GM19324 (cell line): ENCODE results near the gene RPS8.
A peak's percentile ranks its signal among the peaks of the same experiment; 100 is the strongest.
"Not testable (repeated sequence)": the region's sequence is repeated elsewhere in the genome, so short reads cannot be mapped to it uniquely, and the experiment has no call there.

Experiments used
- ATAC-seq: cut with Tn5 transposase; IDR thresholded peaks from one replicate; pipeline ENCODE4 v1.9.1; 2021; ENCODE audit warnings: mild to moderate bottlenecking, moderate library complexity; ENCODE audit not compliant: unreplicated experiment, low FRiP score

The RPS8 gene

DNA sequence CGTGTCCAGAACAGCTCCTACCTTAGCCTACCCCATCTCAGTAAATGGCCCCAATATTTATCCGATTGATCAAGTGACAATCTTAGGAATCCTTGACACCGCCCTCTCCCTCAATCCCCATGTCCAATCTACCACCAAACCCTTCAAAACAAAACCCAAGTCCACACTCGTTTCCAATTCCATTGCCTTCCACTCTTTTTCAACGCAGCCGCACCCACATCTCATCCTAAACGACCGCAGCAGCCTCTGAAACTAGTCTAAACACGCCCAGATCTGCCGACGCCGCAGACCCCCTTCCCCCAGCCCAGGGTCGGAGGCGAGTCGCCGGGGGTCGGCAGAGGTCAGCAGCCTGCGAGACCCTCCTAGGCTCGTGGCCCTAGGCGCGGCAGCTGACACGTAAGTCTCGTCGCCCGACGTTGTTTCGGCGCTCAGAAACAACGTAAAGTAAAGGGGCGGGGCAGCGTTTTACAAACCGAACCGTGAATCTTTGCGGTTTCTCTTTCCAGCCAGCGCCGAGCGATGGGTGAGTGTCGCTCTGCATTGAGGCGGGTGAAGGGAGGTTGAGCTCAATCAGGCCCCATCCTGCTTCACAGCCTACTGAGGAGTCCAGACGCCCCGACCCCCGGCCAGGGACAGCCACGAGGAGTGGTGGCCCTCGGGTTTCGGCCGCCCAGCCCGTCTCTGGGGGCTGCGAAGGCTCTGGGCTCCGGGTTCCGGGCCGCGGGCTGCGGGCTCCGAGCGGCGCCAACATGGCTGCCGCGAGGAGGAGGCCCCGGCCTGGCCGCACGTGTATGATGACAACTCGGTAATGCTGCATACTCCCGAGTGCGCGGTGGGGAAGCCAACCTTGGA lies at the start of gene RPS8:
TSS of gene RPS8 (plus strand) at position 463 of the 852 bp plus-strand sequence. CDS start at position 520, 57 bp downstream.
- ATAC-seq: peak; percentile 79

- peak; percentile 65 for ATAC-seq
Measured at GRCh38 chr1:44730741-44731512, 44.4 kb upstream of the RPS8 start, which contains the start of gene RNU5D-1. Gene RNU5D-1, minus strand, starts transcription at chr1:44731170.

DNA sequence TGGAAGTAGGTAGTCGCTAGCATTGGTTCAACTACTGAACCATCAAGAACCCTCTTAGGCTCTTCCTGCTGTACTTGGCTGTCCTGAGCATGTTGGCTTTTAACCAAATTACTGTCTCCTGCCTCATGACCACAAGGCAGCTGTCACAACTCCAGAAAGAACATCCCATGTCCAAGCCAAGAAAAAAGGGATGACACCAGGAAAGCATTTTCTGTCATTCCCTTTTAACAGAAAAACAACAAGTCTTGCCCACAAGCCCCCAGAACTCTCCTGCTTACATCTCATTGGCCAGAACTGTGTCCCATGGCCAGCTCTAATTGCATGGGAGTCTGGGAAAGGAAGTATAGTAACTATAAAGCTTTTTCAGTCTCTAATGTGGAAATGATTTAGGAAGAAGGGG lies 42.0 kb upstream of the RPS8 start:
- ATAC-seq: no peak

GRCh38 chr1:44733784-44734183 lies 41.6 kb upstream of the RPS8 start:
- no peak for ATAC-seq

- ATAC-seq: no peak
Measured at GRCh38 chr1:44735992-44736391, 39.3 kb upstream of the RPS8 start.

DNA sequence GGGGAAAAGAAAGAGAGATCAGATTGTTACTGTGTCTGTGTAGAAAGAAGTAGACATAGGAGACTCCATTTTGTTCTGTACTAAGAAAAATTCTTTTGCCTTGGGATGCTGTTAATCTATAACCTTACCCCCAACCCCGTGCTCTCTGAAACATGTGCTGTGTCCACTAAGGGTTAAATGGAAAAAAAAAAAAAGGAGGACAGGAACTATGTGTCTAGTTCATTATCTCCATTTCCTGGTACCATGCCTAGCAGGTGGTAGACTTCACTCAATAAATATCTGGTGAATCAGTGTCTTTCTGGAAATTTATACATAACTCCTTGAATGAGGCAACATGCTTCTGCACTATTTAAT lies 36.4 kb upstream of the RPS8 start:
- ATAC-seq: not testable (repeated sequence)

- ATAC-seq: peak; percentile 99
Measured at GRCh38 chr1:44739307-44740178, 35.8 kb upstream of the RPS8 start, which contains the start of gene KIF2C. Gene KIF2C, plus strand, starts transcription at chr1:44739837. Its CDS starts 96 bp downstream, at chr1:44739933.

DNA sequence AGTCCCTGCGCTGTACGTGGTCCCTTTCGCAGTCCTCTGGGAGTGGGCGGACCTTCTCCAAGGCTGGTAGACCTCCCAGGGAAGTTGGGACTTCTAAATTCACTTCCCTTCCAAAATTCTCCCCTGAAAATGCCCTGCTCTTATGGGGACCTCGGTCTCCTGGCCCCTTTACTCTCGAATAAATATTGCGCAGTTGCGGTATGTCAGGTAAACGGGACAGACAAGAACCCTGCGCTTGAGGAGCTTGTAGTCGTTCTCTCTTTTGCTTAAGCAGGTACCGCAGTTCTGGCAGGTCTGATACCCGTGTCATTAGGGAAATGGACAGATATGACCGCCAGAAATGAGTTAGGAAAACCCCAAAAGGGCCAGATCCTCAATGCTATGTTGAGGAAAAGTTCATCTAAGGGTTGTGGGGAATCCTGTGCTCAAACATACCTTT lies 35.1 kb upstream of the RPS8 start:
- no peak for ATAC-seq

- ATAC-seq: no peak
Measured at GRCh38 chr1:44743211-44743610, 32.1 kb upstream of the RPS8 start.

- no peak for ATAC-seq
Measured at GRCh38 chr1:44747878-44748277, 27.5 kb upstream of the RPS8 start.

- ATAC-seq: peak; percentile 57
Measured at GRCh38 chr1:44757420-44757819, 17.9 kb upstream of the RPS8 start.

DNA sequence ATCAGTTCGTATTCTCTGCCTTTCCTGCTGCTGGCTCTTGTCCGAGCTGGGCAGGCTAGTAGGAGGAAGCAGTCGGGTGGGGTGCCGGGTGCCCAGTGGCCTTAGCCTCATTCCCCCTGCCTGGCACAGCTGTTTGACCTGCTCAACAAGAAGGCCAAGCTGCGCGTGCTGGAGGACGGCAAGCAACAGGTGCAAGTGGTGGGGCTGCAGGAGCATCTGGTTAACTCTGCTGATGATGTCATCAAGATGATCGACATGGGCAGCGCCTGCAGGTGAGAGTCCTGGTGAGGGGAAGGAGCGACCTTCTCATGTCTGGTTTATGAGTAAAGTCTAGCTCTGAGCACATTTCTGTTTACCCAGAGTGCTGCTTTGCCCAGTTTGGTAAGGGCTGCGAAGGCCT lies 16.3 kb upstream of the RPS8 start:
- ATAC-seq: no peak

DNA sequence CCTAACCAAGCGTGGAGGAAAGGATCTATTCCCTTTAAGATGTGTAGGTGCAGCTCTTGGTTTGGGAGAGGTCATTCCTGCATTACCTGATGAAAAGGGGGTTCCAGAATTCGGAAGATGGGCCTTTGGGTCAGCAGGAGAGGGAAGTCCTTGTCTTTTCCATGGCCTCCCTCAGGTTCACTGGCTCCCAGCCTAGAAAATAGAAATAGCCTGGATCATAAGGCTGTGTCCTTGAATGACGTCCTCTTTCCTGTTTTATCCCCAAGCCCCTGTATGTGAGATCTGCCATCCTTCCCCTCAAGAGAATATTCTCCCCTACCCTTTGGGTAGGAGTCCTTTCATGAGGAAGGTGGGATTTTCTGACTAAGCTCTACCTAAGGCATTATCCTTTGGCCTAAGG lies 14.5 kb upstream of the RPS8 start:
- ATAC-seq: no peak

GRCh38 chr1:44766421-44766820 lies 8.9 kb upstream of the RPS8 start:
- ATAC-seq: not testable (repeated sequence)

GRCh38 chr1:44775930-44776729 lies 790 bp downstream of the RPS8 start:
- peak; percentile 18 for ATAC-seq

GRCh38 chr1:44776730-44777068 lies 1.4 kb downstream of the RPS8 start:
- ATAC-seq: no peak

- no peak for ATAC-seq
Measured at GRCh38 chr1:44777547-44777946, 2.2 kb downstream of the RPS8 start.

- no peak for ATAC-seq
Measured at GRCh38 chr1:44777969-44778635, 2.8 kb downstream of the RPS8 start.
